ENCODE data around the gene ATG7.
A peak's percentile ranks its signal among the peaks of the same experiment; 100 is the strongest.
"Not testable (repeated sequence)": the region's sequence is repeated elsewhere in the genome, so short reads cannot be mapped to it uniquely, and the experiment has no call there.

Gene ATG7

GRCh38 chr3:11304175-11304574 is 32.0 kb downstream of the ATG7 start:
- no peak for DNase-seq

DNA sequence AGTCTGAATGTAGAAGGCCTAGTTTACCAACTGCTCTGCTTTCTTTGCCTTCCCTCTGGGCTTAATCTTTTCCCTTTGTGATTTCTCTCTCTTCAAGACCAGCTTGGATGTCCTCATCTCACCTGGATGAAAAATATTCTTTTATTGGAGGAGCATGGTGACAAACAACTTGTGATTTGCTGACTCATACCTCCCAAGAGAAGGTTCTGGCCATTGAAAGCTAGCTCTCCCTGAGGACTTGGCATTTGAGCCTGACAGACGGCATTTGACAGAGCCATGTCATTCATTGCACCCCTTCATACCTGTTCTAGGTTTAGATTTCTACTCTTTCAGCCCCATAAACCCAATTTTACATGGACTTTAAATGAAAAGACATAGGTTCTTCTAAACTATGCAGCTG is 33.3 kb downstream of the ATG7 start:
- no peak for DNase-seq

DNA sequence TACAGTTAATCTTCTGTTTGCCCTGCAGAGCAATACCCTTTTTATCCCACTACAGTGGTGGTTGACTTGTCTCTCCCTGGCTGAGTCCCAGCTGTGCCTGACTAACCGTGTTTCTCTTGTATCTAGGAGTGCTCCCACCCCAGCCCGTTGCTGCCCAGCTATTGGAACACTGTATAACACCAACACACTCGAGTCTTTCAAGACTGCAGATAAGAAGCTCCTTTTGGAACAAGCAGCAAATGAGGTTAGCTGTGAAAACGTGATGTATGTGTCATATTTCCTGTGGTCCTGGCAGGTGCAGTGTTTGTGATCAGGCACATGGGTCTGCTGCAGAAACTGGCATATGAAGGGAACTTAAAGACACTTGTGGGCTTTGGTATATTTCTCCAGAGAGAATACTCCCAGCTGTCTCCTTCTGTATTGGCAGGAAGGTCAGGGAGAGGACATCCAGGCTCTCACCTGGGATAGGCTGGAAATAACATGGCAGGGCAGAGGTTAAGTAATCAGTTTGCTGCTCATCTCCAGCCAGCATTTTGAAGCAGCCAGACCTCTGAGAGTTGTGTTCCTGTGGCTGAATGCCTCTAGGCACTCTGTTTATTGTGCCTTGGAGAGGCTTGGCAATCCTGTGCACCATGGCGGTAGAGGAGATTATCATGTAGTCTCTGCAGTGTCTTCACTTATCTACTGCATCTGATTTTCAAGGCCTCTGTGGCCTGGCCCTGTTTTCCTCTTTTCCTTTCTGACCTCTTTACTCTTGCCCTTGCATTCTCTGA is 34.8 kb downstream of the ATG7 start:
- DNase-seq: no peak

DNA sequence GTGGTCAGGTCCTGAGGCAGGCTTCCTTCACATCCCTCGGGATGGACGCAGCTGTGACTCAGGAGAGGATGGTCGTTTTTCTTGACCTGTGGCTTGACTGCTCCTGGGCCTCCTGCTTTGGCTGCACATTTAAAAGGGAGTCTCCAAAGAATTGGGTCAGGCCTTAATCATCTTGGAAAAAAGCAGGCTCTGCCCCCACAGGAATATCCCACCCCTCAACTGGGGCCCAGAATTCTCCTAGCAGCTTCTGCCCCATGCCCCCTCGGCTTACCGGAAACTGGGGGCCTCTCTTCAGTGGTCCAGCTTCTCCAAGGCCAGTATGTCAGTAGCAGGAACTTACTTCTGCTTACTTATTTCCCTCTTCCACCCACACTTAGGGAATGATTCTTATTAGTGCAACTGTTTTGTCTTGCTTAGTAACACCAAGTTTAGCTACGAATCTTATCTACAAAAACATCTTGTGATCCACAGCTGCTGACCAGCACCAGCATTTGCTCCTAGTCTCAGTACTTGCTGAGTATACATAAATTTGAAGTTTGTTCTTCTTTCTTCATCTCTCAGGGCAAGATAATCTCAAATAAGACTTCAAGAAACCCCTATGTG is 35.7 kb downstream of the ATG7 start:
- no peak for DNase-seq

DNA sequence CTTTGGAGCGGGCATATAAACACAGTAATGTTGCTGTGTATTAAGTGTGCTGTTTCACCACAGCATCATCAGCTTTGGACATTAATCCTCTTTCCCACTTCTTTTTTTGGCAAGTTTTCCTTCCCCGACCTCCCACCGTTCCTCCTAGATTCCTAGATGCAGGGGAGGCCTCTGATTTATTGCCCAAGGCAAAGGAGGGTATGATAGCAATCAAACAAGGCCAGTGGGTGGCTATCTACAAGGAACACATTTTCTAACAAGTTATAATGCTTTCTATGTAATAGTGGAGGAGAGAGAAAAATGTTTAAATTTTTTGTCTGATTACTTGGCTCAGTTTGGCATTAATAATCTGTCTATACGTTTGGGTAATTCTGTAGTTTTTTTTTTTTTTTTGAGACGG is 38.1 kb downstream of the ATG7 start:
- no peak for DNase-seq

- DNase-seq: no peak
Measured at GRCh38 chr3:11312166-11312565, 40.0 kb downstream of the ATG7 start.

DNA sequence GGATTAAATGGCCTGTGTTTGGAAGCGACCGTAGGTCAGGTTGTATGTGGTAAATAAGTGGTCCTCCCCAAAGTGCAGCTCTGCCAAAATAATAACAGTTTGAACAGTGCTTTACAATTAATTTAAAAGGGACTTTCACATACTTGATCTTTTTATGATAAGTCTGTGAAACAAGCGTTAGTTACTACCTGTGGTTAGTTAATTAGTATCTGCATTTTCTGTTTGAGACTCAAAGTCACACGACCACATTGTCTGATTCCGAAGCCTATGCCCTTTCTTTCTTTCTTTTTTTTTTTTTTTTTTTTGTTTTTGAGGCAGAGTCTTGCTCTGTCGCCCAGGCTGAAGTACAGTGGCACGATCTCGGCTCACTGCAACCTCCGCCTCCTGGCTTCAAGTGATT is 45.1 kb downstream of the ATG7 start:
- no peak for DNase-seq

GRCh38 chr3:11322931-11323330 is 50.7 kb downstream of the ATG7 start:
- no peak for DNase-seq

- DNase-seq: no peak
Measured at GRCh38 chr3:11323813-11324212, 51.6 kb downstream of the ATG7 start.

- no peak for DNase-seq
Measured at GRCh38 chr3:11327619-11328018, 55.4 kb downstream of the ATG7 start.

DNA sequence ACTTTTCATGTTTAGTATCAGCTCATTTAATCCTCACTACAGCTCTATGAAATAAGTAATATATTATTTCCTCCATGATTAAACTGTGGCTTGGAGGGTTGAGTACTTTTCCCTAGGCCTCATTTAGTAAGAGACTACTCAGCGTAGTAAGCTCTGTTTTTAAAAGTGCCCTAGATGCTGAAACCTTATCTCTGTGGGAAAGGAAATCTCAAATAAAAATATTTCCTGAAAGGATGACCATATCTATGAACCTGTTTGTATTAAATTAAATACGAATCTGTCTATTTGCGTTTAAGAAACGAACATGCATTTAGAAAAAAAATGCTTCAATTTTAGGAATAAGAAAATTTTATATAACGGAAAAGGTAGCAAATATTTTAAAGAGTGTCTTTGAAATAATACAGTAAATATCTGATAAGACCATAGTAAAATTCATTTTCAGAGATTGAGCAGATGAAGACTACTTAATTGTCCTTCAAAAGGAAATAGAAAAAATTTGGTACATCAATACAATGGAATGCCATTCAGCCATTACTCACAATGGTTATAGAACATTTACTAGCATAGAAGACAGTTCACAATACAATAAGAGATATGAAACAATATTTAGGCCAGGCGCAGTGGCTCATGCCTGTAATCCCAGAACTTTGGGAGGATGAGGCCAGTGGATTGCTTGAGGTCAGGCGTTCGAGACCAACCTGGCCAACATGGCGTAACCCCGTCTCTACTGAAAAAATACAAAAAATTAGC is 56.2 kb downstream of the ATG7 start:
- DNase-seq: no peak

- no peak for DNase-seq
Measured at GRCh38 chr3:11329777-11330176, 57.6 kb downstream of the ATG7 start.

DNA sequence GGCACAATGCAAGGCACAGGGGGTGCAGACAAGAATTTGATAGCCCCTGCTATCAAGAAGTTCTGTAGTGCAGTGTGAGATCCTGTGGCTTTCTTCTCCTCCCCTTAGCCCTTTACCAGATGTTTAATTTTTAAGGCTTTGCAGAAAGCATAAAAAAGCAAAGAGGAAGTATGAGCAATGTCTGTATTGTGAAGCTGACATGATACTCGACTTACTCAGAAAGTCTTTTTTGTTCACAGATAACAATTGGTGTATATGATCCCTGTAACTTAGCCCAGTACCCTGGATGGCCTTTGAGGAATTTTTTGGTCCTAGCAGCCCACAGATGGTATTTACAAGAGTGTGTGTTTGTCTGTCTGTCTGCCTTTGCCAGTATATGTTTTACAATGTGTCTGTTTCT is 58.9 kb downstream of the ATG7 start:
- no peak for DNase-seq

GRCh38 chr3:11335056-11335608 is 62.9 kb downstream of the ATG7 start:
- peak; percentile 13 to 77 for DNase-seq

GRCh38 chr3:11339541-11339940 is 67.3 kb downstream of the ATG7 start:
- no peak for DNase-seq

DNA sequence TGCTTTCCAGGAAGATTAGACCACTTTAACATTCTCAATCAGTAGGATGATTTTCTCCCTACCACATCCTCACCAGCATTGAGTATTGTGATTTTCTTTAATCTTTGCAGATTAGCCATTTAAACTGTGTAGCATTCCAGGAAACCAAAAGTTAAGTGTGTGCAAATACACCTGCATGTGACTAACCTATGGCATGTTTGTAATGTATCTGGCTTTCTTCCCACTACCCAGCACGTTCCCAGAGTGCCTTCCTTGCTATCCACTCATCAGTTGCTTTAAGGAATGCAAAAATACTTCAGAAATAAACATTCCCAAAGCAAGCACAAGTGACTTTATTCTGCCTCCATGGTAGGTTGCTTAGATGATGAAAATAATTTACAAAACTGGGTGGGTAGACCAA is 74.2 kb downstream of the ATG7 start:
- no peak for DNase-seq

DNA sequence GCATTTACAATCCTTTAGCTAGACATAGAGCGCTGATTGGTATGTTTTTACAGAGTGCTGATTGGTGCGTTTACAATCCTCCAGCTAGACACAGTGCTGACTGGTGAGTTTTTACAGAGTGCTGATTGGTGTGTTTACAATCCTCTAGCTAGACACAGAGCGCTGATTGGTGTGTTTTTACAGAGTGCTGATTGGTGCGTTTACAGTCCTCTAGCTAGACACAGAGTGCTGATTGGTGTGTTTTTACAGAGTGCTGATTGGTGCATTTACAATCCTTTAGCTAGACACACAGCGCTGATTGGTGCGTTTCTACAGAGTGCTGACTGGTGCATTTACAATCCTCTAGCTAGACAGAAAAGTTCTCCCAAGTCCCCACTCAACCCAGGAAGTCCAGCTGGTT is 76.7 kb downstream of the ATG7 start:
- not testable (repeated sequence) for DNase-seq

DNA sequence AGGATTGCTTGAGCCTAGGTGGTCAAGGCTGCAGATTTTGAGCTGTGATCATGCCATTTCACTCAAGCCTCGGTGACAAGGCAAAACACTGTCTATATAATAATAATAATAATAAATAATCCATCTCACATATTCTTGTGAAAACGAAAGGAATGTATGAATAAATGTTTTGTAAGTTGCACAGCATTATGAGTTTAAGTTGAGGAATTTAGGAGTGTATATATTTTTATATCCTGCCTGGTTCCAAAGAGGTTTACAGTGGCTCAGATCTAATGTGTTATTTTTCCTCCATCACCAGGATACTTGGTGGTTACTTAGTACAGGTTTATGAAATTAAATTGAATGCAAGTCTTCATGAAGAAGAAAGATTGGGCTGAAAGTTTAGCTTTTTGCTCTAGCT is 77.2 kb downstream of the ATG7 start:
- no peak for DNase-seq

- no peak for DNase-seq
Measured at GRCh38 chr3:11350374-11350773, 78.2 kb downstream of the ATG7 start.

DNA sequence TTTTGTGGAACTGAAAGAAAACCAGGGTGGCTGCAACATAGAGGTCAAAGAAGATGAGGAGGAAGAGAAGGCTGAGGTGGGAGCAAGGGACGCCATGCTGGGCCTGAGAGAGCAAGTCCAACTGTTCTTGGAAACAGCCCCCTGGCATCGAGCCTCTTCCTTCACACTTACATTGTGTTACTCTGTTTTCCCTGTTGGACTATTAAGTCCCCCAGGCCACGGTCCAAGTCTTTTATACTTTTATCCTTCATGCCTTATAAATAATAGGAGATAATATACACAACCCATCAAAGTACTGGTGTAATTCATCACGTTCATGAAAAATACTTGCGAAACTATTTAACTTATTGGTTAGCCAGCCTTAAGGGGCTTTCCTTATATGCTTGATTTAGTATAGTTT is 79.3 kb downstream of the ATG7 start:
- DNase-seq: no peak

DNA sequence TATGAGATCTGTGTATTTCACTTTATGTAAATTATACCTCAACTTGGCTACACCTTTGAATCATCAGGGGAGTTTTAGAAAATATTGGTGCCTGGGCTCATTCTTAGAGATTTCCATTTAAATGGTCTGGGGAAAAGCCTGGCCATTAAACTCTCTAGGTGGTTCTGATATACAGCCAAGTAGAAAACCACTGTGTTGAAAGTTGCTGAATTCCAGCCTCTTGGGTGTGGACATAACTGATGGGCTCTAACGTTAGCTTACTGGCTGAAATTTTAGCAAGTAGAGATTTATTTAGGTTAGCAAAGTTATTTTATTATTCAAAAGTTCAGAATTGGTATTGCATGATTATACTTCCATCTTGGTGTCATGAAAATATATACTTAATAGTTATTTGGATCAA is 84.1 kb downstream of the ATG7 start:
- no peak for DNase-seq

DNA sequence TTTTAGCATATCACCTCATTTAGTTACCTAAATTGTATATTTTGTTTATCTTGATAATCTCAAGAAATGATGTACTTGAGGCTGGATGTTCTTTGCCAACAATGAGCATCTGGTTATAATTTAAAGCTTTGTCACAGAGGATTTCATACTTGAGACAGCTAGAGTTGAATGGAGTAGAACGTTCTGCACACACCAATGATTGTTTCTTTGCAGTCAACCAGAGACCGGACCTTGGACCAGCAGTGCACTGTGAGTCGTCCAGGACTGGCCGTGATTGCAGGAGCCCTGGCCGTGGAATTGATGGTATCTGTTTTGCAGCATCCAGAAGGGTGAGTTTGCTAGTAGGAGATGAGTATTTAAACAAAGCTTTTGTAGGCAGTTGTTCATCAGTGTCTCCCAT is 90.4 kb downstream of the ATG7 start:
- no peak for DNase-seq

DNA sequence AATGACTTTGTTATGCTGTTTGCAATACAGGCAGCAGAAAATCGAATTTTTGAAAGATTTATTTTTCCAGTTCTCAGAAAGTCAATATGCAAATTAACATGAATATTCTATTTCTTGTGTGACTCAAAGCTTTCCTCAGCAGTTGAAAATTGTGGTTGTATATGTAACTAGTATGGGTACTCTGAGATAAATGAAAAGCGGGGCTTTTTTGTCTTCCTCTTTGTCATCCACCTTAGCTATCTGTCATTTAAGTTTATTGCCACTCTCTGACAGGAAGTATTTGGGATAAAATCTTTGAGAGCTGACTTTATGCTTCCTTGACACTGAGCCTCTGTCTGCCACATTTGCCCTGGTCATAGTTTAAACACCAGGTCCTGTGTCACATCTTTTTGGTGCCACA is 91.5 kb downstream of the ATG7 start:
- no peak for DNase-seq

DNA sequence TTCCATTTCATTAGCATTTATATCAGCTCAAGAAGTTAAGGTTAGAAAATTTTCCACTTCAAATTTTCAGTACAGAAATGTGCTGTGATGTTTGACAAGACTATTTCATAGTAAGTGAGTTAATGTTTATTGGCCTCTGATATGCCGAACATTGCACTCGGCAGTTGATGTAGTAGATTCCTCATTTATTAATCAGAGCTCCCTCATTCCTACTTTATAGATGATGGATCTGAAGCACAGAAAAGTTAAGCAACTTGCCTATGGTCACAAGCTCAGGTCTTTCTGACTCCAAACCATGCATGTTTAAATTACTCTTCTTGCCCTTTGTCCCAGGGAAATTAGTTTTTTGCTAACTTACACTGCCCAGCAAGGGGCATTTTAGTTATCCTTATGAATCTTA is 92.0 kb downstream of the ATG7 start:
- DNase-seq: no peak

Measured in SW 1271 (cell line).